Midbrain (tissue), 1 donor: ENCODE data around the gene SRSF7.
A peak's percentile ranks its signal among the peaks of the same experiment; 100 is the strongest.
"Not testable (repeated sequence)": the region's sequence is repeated elsewhere in the genome, so short reads cannot be mapped to it uniquely, and the experiment has no call there.

Experiments
- DNase-seq: peaks from one replicate; lab custom pipeline; 2025; lab: John Stamatoyannopoulos, UW

SRSF7 gene

DNA sequence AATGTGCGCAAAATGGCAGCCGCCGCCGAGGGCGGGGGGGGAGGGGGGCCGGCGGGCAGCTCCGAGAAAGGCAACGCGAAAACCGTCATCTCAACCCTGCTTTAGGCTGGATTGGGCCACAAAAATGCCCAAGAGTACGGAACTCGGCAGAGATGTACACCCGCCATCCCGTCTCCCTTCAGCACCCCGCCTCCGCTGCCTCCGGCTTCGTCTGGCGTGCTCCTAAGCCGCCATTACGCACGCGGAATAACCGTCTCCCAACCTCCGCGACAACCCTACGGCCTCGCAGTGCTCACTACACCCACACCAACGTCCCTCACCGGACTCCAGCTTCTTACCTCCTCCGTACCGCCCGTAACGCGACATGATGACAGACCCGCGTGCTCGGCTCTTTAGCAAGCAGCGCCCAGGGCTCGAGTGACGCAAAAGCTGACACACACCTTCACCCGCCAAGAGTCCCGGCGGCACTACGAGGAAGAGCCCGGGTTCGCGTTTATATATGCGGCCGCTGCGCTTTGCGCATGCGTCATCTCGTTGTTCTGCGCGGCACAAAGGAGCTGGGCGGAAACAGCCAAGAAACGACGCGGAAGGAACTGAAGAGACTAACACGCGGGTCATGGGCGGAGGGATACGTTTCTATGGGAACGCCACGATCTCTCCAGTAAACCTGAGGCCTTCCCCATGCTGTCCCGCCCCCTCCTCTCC, at the start of gene SRSF7:
TSS of gene SRSF7 (minus strand) at position 471 of the 705 bp plus-strand sequence. CDS start at position 366, 105 bp downstream.
- DNase-seq, result peak; percentile 98

DNA sequence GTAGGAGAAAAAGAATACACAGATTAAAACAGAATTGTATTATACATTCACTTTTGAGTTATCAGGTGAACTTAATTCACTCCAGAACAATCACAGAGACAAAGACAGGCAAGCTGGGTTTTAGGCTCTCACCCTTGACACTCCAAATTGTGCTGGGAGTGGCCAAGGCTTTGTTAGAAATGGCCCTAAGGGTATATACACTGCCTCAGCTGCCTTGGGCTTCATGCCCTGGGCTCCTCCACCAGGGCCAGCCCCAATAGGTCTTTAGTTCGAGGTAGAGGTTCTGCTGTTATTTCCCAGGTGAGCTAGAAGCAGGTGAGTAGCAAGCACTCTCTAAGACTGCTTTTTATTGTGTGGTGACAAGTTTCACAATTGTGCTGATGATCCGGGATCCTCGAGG, 46.8 kb upstream of the SRSF7 start:
- no peak for DNase-seq

DNA sequence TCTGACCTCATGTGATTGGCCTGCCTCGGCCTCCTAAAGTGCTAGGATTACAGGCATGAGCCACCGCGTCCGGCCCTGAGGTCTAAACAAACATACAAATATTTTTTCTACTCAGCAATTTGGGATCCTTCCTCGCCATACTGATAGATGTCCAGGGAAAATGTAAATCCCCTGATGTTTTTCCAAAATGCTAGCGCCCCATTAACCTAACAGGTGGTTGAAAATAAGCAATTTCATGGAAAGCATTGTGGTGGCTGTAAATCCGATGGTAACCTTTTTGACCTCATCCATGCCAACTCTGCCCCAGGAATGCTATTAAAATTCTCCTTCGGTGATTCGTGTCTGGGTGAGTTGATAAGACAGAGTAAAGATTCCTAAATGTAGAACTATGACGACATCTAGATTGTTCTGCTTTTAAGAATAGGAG, 46.1 kb upstream of the SRSF7 start:
- no peak for DNase-seq

DNA sequence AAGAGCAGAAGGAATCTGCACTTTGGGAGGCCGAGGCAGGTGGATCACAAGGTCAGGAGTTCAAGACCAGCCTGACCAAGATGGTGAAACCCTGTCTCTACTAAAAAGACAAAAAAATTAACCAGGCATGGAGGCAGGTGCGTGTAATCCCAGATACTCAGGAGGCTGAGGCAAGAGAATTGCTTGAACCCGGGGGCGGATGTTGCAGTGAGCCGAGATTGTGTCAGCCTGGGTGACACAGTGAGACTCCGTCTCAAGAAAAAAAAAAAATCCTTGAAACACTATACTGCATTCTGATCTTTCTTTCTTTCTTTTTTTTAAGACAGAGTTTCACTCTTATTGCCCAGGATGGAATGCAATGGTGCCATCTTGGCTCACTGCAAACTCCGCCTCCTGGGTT, 43.9 kb upstream of the SRSF7 start:
- not testable (repeated sequence) for DNase-seq

DNA sequence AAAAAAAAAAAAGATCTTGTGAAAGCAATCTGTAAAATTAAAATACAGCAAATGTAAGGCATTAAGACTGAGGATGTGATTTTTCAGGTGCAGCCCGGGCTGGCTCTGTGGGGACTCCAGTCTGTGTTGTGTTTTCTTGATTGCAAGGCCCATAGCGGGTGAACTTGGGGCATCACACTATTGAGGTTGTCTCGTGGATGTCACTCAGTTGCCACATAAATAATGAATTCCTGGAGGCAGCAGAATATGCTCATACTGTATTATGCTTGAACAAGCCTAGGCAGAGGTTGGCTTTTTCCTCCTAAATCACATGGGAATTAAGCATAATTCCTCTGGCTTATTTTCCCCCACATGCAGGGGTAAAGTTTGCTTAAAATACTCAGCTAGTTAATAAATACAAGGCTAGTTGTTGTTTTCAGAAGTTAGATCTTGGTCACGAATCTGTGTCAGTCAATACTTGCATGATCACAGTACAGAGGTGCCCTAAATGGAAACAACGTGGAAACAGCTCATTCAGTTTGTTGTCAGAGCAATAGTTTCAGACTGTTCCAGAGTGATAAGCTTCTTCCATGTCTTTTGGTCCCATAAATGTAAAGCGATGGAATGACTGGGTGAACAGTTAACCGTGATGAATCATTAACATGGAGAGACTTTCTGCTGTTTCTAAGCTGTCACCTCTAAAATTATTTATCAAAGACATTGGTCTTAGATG, 43.2 kb upstream of the SRSF7 start:
- no peak for DNase-seq

DNA sequence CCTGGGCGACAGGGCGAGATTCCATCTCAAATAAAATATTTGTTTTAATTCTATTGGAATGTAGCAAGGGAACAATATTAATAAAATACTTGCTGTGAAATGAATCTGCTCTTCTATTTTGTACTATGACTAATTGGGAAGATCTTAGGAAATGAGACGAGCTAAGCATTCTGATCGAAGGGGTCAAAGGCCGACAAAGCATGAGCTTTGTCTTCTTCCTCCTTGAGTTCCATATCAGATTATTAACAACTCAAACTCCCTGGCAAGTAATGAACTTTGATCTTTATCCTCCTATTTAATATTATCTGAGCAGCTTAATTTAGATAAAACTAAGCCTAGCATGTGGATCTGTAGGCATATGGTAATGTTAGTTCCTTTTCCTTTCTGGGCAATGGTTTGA, 42.4 kb upstream of the SRSF7 start:
- DNase-seq, result no peak

DNA sequence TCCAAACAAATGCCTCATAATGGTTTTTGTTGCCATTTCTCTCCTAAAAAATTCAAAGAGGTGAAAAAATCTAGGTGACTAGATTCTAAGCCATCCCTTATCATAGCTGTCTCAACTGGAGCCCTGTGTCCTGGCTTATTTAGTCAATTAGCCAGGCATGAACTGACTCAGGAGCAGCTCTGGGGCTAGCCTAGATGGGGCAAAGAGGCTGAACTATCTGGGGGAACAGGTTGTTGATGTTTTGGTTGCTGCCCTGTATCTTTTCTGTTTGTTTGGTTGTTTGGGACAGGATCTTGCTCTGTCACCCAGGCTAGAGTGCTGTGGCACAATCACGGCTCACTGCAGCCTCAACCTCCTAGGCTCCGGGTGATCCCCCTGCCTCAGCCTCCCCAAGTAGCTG, 41.6 kb upstream of the SRSF7 start:
- DNase-seq, result no peak

DNA sequence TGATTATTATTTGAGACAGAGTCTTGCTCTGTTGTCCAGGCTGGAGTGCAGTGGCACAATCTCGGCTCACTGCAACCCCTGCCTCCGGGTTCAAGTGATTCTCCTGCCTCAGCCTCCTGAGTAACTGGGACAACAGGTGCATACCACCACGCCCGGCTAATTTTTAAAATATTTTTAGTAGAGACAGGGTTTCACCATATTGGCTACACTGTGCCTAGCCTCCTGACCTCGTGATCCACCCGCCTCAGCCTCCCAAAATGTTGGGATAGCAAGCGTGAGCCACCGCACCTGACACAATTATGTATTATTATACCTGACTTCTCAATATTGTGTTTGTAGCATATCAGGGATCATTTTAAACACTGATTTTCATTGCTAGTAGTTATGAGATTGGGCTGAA, 41.2 kb upstream of the SRSF7 start:
- not testable (repeated sequence) for DNase-seq

DNA sequence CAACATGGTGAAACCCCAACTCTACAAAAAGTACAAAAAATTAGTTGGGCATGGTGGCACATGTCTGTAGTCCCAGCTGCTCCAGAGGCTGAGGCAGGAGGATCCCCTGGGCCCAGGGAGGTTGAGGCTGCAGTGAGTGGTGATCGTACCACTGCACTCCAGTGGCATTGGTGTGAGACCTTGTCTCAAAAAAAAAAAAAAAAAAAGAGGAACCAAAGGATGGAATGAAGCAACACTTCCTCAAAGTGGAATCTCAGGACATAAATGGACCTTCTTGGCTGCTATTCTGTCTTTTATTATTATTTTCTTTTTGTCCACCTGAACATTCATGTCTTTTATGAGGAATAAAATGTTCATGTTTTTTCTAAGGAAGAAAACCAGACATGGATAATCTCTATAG, 40.6 kb upstream of the SRSF7 start:
- DNase-seq, result no peak

DNA sequence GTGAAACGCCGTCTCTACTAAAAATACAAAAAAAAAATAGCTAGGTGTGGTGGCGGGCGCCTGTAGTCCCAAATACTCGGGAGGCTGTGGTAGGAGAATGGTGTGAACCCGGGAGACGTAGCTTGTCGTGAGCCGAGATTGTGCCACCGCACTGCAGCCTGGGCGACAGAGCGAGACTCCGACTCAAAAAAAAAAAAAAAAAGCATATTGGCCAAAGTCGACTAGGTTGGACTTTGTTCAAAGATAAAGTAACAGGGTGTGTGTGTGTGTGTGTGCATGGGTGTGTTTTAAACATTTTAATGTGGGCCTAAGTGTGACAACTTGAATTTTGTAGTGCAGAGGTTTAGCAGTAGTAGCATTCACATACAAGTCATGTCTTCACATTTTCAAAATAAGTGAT, 38.5 kb upstream of the SRSF7 start:
- DNase-seq, result no peak

DNA sequence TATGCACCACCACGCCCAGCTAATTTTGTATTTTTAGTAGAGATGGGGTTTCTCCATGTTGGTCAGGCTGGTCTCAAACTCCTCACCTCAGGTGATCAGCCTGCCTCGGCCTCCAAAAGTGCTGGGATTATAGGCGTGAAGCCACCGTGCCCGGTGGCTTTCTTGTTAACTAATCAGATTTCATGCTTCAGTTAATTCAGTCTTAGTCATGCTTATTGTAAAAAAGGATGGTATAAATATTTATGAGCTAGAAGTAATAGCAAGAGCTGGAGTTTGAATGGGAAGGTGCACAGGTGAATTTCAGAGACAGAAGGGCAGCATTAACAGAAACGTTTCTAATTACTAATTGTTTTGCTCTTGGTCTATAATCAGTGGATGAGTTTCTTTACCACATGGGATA, 37.1 kb upstream of the SRSF7 start:
- no peak for DNase-seq

DNA sequence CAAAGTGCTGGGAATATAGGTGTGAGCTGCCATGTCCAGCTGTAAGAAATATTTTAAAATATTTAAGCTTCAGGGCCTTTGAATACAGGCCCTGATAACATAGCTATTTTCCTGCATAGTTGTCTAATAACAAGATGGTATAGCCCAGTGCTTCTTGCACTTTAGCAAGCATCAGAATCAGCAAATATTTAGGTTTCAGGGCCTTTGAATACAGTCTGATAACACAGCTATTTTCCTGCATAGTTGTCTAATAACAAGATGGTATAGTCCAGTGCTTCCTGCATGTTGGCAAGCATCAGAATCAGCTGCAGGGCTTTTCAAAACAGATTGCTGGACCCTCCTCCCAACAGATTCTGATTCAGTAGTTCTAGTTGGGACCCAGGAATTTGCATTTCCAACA, 32.4 kb upstream of the SRSF7 start:
- DNase-seq, result no peak

DNA sequence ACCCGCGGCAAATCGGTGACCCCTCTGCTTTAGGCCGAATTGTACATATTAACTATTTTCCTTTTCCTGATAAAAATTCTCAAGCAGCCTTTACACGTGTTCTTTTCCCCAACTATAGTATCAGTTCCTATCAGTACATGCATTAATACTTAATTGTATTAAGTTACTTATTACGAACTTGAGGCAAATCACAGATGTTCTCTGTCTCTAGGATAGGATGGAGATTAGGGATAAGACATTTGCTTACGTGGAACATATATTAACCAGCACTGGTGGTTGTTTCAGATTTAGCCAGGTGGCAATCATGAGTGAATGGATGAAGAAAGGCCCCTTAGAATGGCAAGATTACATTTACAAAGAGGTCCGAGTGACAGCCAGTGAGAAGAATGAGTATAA, 27.5 kb upstream of the SRSF7 start:
- DNase-seq, result no peak

DNA sequence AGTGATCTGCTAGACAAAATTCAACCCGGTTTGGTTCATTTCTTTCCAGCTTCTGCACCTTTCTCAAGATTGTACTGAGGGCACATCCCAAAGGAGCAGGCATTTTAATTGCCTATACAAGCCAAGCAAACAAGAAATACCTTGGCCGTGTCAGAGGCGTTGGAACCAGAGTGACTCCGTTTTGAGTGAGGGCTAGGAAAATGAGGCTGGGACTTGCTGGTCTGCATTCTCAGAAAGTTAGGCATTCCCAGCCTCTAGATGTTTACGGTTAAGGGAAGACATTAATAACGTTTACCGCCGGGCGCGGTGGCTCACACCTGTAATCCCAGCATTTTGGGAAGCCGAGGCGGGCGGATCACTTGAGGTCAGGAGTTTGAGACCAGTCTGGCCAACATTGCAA, 25.4 kb upstream of the SRSF7 start:
- no peak for DNase-seq

DNA sequence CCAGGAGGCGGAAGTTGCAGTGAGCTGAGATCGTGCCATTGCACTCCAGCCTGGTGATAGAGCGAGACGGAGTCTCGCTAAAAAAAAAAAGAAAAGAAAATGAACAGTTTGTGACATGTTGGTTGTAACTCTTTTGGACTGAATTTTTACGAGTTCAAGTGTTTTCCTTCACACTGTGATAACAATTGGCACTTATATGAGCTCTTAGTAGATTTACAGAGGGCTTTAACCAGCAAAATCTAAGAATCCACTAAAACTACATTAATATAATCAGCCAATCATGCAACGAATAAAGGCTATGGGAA, 24.7 kb upstream of the SRSF7 start:
- DNase-seq, result no peak

DNA sequence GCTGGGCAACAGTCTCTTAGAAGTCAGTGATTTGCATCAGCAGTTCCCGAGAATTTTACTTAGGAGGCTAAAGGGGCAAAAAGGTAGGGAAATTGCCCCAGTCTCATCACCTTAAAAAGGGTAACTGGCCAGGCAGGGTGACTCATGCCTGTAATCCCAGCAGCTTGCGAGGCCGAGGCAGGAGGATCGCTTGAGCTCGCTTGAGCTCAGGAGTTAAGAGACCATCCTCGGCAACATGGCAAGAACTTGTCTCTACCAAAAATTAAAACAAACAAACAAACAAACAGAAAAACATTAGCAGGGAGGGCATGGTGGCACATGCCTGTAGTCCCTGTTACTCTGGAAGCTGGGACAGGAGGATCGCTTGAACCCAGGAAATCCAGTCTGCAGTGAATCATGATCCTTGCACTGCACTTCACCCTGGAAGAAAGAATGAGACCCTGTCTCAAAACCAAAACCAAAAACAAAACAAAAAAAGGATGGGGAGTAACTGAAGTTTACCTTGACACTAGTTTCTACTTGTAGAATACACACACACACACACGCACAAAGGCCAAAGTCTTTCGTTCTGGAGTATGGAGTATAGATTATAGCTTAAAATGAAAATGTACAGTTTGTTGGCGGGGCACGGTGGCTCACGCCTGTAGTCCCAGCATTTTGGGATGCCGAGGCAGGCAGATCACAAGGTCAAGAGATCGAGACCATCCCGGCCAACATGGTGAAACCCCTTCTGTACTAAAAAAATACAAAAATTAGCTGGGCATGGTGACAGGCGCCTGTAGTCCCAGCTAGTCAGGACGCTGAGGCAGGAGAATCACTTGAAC, 24.1 kb upstream of the SRSF7 start:
- DNase-seq, result no peak

DNA sequence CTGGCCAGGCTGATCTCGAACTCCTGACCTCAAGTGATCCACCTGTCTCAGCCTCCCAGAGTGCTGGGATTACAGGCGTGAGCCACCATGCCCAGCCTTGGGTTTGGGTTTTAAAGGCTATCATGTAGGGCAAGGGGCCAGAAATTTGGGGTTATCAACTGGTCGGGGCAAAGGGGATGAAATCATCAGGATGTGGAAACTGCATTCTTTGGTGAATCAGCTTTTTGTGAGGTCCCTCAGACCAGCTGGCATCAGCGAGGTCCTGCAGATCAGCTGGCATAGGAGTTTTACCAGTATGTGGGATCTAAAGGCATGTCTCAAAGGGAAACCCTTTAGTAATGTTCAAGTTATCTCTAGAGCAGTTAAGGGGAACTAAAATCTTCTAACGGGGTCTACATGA, 20.5 kb upstream of the SRSF7 start:
- DNase-seq, result no peak

DNA sequence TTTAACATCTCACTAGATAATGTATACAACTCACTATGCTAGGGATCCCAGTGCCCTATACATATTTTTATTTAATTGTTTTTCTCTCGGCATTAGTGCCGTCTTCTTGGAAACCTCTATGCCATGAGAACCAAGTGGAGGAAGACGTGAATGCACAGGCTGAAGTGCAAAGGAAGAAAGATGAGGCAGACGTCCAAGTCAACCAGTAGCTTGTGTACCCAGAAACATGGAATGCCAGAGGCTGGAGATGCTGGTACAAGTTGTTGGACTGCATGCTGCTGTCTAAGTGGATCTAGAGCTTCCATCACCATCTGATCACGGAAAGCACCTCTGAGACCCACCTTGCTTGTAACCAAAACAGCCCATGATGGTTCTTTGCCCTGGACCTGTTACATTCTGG, 14.4 kb upstream of the SRSF7 start:
- no peak for DNase-seq

DNA sequence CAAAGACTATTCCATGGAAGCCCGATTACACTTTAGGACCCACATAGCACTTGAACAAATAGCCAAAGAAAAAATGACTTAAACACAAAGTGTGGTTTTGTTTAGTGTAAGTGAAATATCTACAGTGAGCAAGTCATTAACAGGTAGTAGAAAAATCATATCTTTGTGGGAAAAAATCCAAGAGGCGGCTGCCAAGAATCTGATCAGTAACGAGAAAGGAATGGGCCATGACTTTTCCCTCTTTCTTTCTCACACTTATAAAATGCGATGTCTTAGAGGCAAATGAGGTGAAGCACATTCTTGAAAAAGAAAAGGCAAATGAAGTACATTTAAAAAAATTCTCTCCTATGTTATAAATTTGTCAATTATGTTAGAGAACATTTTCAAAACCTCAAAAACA, 14.0 kb upstream of the SRSF7 start:
- no peak for DNase-seq

DNA sequence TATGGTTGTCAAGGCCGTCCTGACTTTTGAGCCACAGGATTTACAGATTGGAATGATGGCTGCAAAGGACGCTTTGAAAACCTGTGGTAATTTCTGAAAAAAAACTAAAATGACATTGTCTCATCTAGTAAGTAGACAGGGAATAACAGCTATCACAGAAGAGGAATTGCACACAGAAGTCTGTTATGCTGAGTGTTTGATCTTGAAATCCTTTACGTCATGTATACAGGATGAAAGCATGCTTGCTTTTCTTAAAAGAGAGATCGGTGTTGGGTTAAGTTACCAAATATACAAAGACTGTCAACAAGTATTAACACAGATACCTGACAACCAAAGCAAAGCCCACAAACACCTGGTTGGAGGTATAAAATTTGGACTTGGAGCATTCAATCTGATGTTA, 12.6 kb upstream of the SRSF7 start:
- no peak for DNase-seq

DNA sequence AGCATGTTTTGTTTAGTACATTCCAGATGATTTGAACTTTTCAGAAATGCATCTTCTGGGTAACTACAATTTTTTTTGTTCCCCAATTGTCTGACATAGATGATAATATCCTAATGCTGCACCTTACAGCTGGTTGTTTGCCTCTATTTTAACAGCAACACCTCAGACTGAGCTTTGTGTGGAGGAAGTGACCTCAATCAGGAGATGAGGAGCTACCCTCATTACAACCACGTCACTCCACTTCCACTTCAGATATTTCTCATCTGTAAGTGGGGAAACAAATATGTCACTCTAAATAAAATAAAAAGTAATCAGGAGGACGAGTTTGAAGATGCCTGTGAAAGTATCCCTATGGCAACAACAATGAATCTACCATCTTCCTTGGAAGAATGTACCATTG, 12.1 kb upstream of the SRSF7 start:
- no peak for DNase-seq

DNA sequence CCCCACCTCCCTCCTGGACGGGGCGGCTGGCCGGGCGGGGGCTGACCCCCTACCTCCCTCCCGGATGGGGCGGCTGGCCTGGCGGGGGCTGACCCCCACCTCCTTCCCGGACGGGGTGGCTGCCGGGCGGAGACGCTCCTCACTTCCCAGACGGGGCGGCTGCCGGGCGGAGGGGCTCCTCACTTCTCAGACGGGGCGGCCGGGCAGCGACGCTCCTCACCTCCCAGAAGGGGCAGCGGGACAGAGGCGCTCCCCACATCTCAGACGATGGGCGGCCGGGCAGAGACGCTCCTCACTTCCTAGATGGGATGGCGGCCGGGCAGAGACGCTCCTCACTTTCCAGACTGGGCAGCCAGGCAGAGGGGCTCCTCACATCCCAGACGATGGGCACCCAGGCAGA, 4.7 kb upstream of the SRSF7 start:
- not testable (repeated sequence) for DNase-seq

DNA sequence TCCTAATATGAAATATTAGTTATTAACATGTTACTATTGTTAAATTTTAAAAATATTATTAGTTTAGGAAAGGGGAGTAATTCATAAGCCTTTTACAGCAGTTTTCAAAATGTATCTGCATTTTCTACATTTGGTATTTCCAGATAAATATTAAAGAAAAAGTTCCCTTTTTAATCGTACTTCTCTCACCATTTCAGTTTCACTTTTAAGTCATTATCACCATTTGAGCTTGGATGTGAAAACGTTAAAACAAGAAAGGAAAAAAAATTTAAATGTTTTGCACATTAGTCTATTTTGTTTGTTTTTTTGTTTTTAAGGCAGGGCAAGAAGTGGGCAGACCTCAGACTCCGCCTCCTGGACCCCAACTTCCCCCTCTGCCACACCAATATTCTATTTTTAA, 3.3 kb upstream of the SRSF7 start:
- no peak for DNase-seq
